ENCODE data around the gene CLCN5. TPM values are rescaled to one million over a fixed set of nuclear protein-coding genes. Genes with fewer than 3 reads are reported as not detected.

CLCN5 gene
- total RNA-seq, 1 donor from 2014 or later, result 3.1 TPM

- no peak for DNase-seq
These were observed 11.8 kb downstream of the CLCN5 start for GRCh38 chrX:49934148-49934547.

GRCh38 chrX:49934729-49935128 is 12.3 kb downstream of the CLCN5 start:
- no peak for DNase-seq

GRCh38 chrX:49947781-49948180 is 25.4 kb downstream of the CLCN5 start:
- DNase-seq, result no peak

- no peak for DNase-seq
These were observed 27.6 kb downstream of the CLCN5 start for GRCh38 chrX:49949961-49950360.

- DNase-seq, result no peak
These were observed 29.3 kb downstream of the CLCN5 start for GRCh38 chrX:49951524-49952193.

GRCh38 chrX:49956313-49956712 is 33.9 kb downstream of the CLCN5 start:
- DNase-seq, result no peak

- DNase-seq, result no peak
These were observed 36.5 kb downstream of the CLCN5 start for GRCh38 chrX:49958727-49959485.

- no peak for DNase-seq
These were observed 37.2 kb downstream of the CLCN5 start for GRCh38 chrX:49959602-49960001.

GRCh38 chrX:49960061-49960460 is 37.7 kb downstream of the CLCN5 start:
- no peak for DNase-seq

GRCh38 chrX:49970674-49971073 is 48.3 kb downstream of the CLCN5 start:
- DNase-seq, result no peak

GRCh38 chrX:49972328-49972860 is 50.0 kb downstream of the CLCN5 start:
- DNase-seq, result no peak

- no peak for DNase-seq
These were observed 54.3 kb downstream of the CLCN5 start for GRCh38 chrX:49976682-49977197.

GRCh38 chrX:49977319-49978090 is 55.1 kb downstream of the CLCN5 start:
- no peak for DNase-seq

- no peak for DNase-seq
These were observed 55.8 kb downstream of the CLCN5 start for GRCh38 chrX:49978176-49978575.

- DNase-seq, result no peak
These were observed 63.7 kb downstream of the CLCN5 start for GRCh38 chrX:49986058-49986457.

GRCh38 chrX:49987651-49988050 is 65.3 kb downstream of the CLCN5 start:
- DNase-seq, result no peak

- DNase-seq, result no peak
These were observed 65.7 kb downstream of the CLCN5 start for GRCh38 chrX:49988143-49988542.

GRCh38 chrX:49991758-49992157 is 69.4 kb downstream of the CLCN5 start:
- DNase-seq, result no peak

GRCh38 chrX:49992853-49993252 is 70.5 kb downstream of the CLCN5 start:
- DNase-seq, result no peak

GRCh38 chrX:49993661-49994060 is 71.3 kb downstream of the CLCN5 start:
- DNase-seq, result no peak

GRCh38 chrX:49995107-49995731 is 72.8 kb downstream of the CLCN5 start:
- no peak for DNase-seq

GRCh38 chrX:49995795-49996455 is 73.5 kb downstream of the CLCN5 start:
- no peak for DNase-seq

Data from occipital lobe (tissue), 2 donors.